Colonic mucosa (tissue), 4 donors: ENCODE measurements around the gene TYRP1. TPM values are rescaled to one million over a fixed set of nuclear protein-coding genes. Genes with fewer than 3 reads are reported as not detected.
"Not testable (repeated sequence)": the region's sequence is repeated elsewhere in the genome, so short reads cannot be mapped to it uniquely, and the experiment has no call there.

Source experiments
- DNase-seq: peaks from one replicate; pipeline ENCODE4 v3.0.0-alpha.2; 2020
- H3K27ac ChIP-seq: fragments of 200-600 bp; one replicate; pipeline ENCODE4 v1.8.0; 2021
- H3K27me3 ChIP-seq: fragments of 200-600 bp; one replicate; pipeline ENCODE4 v1.8.0; 2021
- H3K36me3 ChIP-seq: fragments of 200-600 bp; one replicate; pipeline ENCODE4 v1.8.0; 2021
- H3K4me1 ChIP-seq: fragments of 200-600 bp; one replicate; pipeline ENCODE4 v1.8.0; 2021; ENCODE audit warnings: mild to moderate bottlenecking
- H3K4me3 ChIP-seq: fragments of 200-600 bp; one replicate; pipeline ENCODE4 v1.8.0; 2021
- H3K9ac ChIP-seq, 2 donors: one replicate each; pipeline ENCODE4 v1.7.0; 2013; ENCODE audit warnings: control low read depth in 2 of 2, low read depth in 2 of 2, low read length in 2 of 2
- H3K9me3 ChIP-seq: fragments of 200-600 bp; one replicate; pipeline ENCODE4 v1.8.0; 2021
- CTCF ChIP-seq: fragments of 200-600 bp; IDR thresholded peaks from one replicate; pipeline ENCODE4 v1.8.0; 2022; ENCODE audit warnings: antibody characterized with exemption, mild to moderate bottlenecking
- intact Hi-C: fragments of 100-400 bp; cut with DNase I; formaldehyde crosslinking; loops from one replicate; pipeline ENCODE4 v1.14.1; 2022
- total RNA-seq, 2 donors: library from RNA; stranded (reverse); fragmentation: NEBNext Ultra II Directional in 1 of 2; extraction: Animal tissue kit (Norgen Biotek cat#: 25700) in 1 of 2; gene quantifications; one replicate each; pipeline ENCODE4 v1.2.1, GENCODE V29; 2021
- donor health status: healthy.
- donor health status: DM: no; HTN: no; CAD: no.
- donor health status: DM: no; HTN: no; CAD: no.

TYRP1 gene
- total RNA-seq, 2 donors from 2014 or later: 0.30 to 1.4 TPM

GRCh38 chr9:12667892-12668291, 25.3 kb upstream of the TYRP1 start:
- Histone ChIP-seq H3K9ac (no peak overlapping the region), H3K4me3 (no peak overlapping the region), H3K9me3 (no peaks in the 10 kb centered on the region), H3K27me3 (no peaks in the 10 kb centered on the region), H3K27ac (no peak overlapping the region), H3K4me1 (no peaks in the 10 kb centered on the region), H3K36me3 (no peaks in the 10 kb centered on the region)
- no peak for DNase-seq
- intact Hi-C loops: no loop called here
- no peak for TF ChIP-seq CTCF

GRCh38 chr9:12670006-12670405, 23.2 kb upstream of the TYRP1 start:
- intact Hi-C loops: no loop called here
- Histone ChIP-seq H3K4me3 (no peak overlapping the region), H3K9me3 (no peaks in the 10 kb centered on the region), H3K36me3 (no peaks in the 10 kb centered on the region), H3K4me1 (no peaks in the 10 kb centered on the region), H3K9ac (no peak overlapping the region), H3K27me3 (no peaks in the 10 kb centered on the region), H3K27ac (no peak overlapping the region)
- no peak for TF ChIP-seq CTCF
- no peak for DNase-seq

GRCh38 chr9:12674961-12675360, 18.2 kb upstream of the TYRP1 start:
- no peaks in the 10 kb centered on the region for H3K9me3 ChIP-seq
- intact Hi-C loops: no loop called here
- no peak overlapping the region for H3K4me3 ChIP-seq

GRCh38 chr9:12677462-12678126, 15.6 kb upstream of the TYRP1 start:
- H3K36me3 ChIP-seq, H3K27me3 ChIP-seq, H3K9me3 ChIP-seq, H3K4me1 ChIP-seq, H3K27ac ChIP-seq, DNase-seq, H3K4me3 ChIP-seq, H3K9ac ChIP-seq, intact Hi-C loops: not testable (repeated sequence)

More at GRCh38 chr9:12674961-12675360, 18.2 kb upstream of the TYRP1 start:
- H3K9ac ChIP-seq: no peak overlapping the region
- no peak for DNase-seq
- no peak for TF ChIP-seq CTCF
- no peaks in the 10 kb centered on the region for H3K4me1 ChIP-seq
- no peak overlapping the region for H3K27ac ChIP-seq
- H3K36me3 ChIP-seq: no peaks in the 10 kb centered on the region
- H3K27me3 ChIP-seq: no peaks in the 10 kb centered on the region

GRCh38 chr9:12680341-12680740, 12.8 kb upstream of the TYRP1 start:
- no peaks in the 10 kb centered on the region for H3K36me3 ChIP-seq
- no peaks in the 10 kb centered on the region for H3K9me3 ChIP-seq
- H3K27ac ChIP-seq: no peak overlapping the region
- DNase-seq: no peak
- no peaks in the 10 kb centered on the region for H3K27me3 ChIP-seq
- no peak overlapping the region for H3K4me3 ChIP-seq
- intact Hi-C loops: no loop called here
- TF ChIP-seq CTCF: no peak
- H3K4me1 ChIP-seq: no peaks in the 10 kb centered on the region
- no peak overlapping the region for H3K9ac ChIP-seq

GRCh38 chr9:12680757-12681156, 12.4 kb upstream of the TYRP1 start:
- H3K9ac ChIP-seq: no peak overlapping the region
- no peaks in the 10 kb centered on the region for H3K9me3 ChIP-seq
- no peaks in the 10 kb centered on the region for H3K27me3 ChIP-seq
- intact Hi-C loops: no loop called here
- no peaks in the 10 kb centered on the region for H3K36me3 ChIP-seq
- no peaks in the 10 kb centered on the region for H3K4me1 ChIP-seq
- no peak for TF ChIP-seq CTCF
- DNase-seq: no peak
- H3K4me3 ChIP-seq: no peak overlapping the region
- H3K27ac ChIP-seq: no peak overlapping the region
